Measurements from ENCODE around the gene KLHL5. TPM values are rescaled to one million over a fixed set of nuclear protein-coding genes. Genes with fewer than 3 reads are reported as not detected.

Gene KLHL5
- total and polyA plus RNA-seq, 9 of the 15 experiments (the other 6 are each of a cell fraction or from before 2014, with no cell fraction given) = 8.0 to 30.8 (median 22.1) TPM

- TF ChIP-seq ZMIZ1 (IDR thresholded peaks at IDR 0.05; ENCODE audit: low read depth in 2 of 2, low read length in 2 of 2) = no peak
These were observed 35.9 kb upstream of the KLHL5 start (continued) for GRCh38 chr4:39026096-39026495.

- Histone ChIP-seq H3K79me2 (ENCODE audit: control insufficient read depth, insufficient read depth, low read length) (peaks cover 15% of the 10 kb centered on the region; the same call in 2 of the 3 replicates), H3K4me3 (peak overlapping the region; percentile 17), H3K9me1 (ENCODE audit: control insufficient read depth, insufficient read depth, low read length) (no peaks in the 10 kb centered on the region), H3K4me1 (replicated peaks in 1 of 2; ENCODE audit: control insufficient read depth in 2 of 2, insufficient read depth in 2 of 2, low read length in 2 of 2) (peaks cover 14 to 15% of the 10 kb centered on the region in 2 experiments; a peak in 4 of 5 replicates), H3K4me2 (ENCODE audit: insufficient read depth, low read length) (peak overlapping the region; percentile 13), H3K36me3 (ENCODE audit: control insufficient read depth, insufficient read depth, low read length) (no peaks in the 10 kb centered on the region), H4K20me1 (replicated peaks; ENCODE audit: control insufficient read depth, insufficient read depth, low read length) (no peaks in the 10 kb centered on the region), H2AFZ (ENCODE audit: low read depth, low read length) (peak overlapping the region; percentile 77), H3K27ac (ENCODE audit: extremely low read depth, low read depth, low read length) (peak overlapping the region; percentile 62; the same call in 2 of the 3 replicates), H3K27me3 (ENCODE audit: control insufficient read depth in 2 of 2, insufficient read depth in 2 of 2, low read length in 2 of 2) (no peaks in the 10 kb centered on the region), H3K9ac (ENCODE audit: insufficient read depth in 1 of 2, low read depth in 2 of 2, low read length in 2 of 2) (peak overlapping the region in 1 of 2 experiments; percentile 49; a peak in 3 of 4 replicates), H3K9me3 (replicated peaks; ENCODE audit: control insufficient read depth, insufficient read depth, low read depth, low read length) (no peaks in the 10 kb centered on the region)
- ATAC-seq (peak; percentile 46), DNase-seq (ENCODE audit: extremely low read depth in 1 of 4, low spot score in 3 of 4) (peak in 1 of 4 experiments; percentile 34), FAIRE-seq (no peak)
- CTCF ChIA-PET (ENCODE audit: low intra/inter-chr PET ratio) = no interaction called here
- in situ Hi-C loops (cut with MboI) = no loop called here
- POLR2A ChIA-PET = interaction anchor here (0.6 to 1.4 kb wide), 4 partner anchors 13 to 424 kb away, joined by 3 to 11 read pairs (median 4); no protein-coding TSS in a partner anchor
- intact Hi-C loops (cut with micrococcal nuclease) = no loop called here
- BruUV-seq (replicated peaks) = no TSS peak
- peak; percentile 77 for TF ChIP-seq ZNF316 (IDR thresholded peaks at IDR 0.05)
- TF ChIP-seq HMBOX1 (IDR thresholded peaks at IDR 0.05) = peak; percentile 35; the same call in 1 of the 2 replicates
- no peak for TF ChIP-seq XRCC3 (IDR thresholded peaks at IDR 0.05)
- peak; percentile 21 for TF ChIP-seq PRDM10 (IDR thresholded peaks at IDR 0.05; ENCODE audit: partially characterized antibody)
- TF ChIP-seq VEZF1 (CRISPR knock-in tag; IDR thresholded peaks at IDR 0.05) = no peak
- TF ChIP-seq C11orf30 (IDR thresholded peaks at IDR 0.05; ENCODE audit: low read depth) = peak; percentile 55
- no peak for TF ChIP-seq MEF2A (IDR thresholded peaks at IDR 0.05; ENCODE audit: control insufficient read depth, low read depth, low read length)
- TF ChIP-seq CTBP1 (IDR thresholded peaks at IDR 0.05; ENCODE audit: borderline replicate concordance) = no peak
These were observed 32.0 kb upstream of the KLHL5 start for GRCh38 chr4:39029752-39030694.
